ENCODE measurements around the gene SEC62.

GRCh38 chr3:170003881-170004356 lies 37.3 kb downstream of the SEC62 start:
- no peak for TF ChIP-seq CTCF (IDR thresholded peaks at IDR 0.05; ENCODE audit: low read length)
- TF ChIP-seq EZH2 (optimal IDR thresholded peaks at IDR 0.05; ENCODE audit: low read depth, low read length), result no peak
- TF ChIP-seq EZH2phosphoT487 (IDR thresholded peaks at IDR 0.05; ENCODE audit: low read length), result no peak

Measured in MM.1S (cell line).